Stimulated activated naive CD8-positive, alpha-beta T cell treated with anti-CD3 and anti-CD28 coated beads, Interleukin-15, Interleukin-2, amounts not matched to agents 100 ng/mL and 50 ng/mL, for 24 hours (primary cell): ENCODE results near the gene DCD.
"Not testable (repeated sequence)": the region's sequence is repeated elsewhere in the genome, so short reads cannot be mapped to it uniquely, and the experiment has no call there.

Source experiments
- H3K27ac Mint-ChIP-seq: one replicate; pipeline ENCODE4 v1.8.0; 2021; ENCODE audit warnings: mild to moderate bottlenecking, mixed read lengths
- H3K27me3 Mint-ChIP-seq: one replicate; pipeline ENCODE4 v1.8.0; 2021; ENCODE audit warnings: mixed read lengths
- H3K36me3 Mint-ChIP-seq: one replicate; pipeline ENCODE4 v1.8.0; 2021; ENCODE audit warnings: low read depth, mixed read lengths
- H3K4me1 Mint-ChIP-seq: one replicate; pipeline ENCODE4 v1.8.0; 2021; ENCODE audit warnings: low read depth, mixed read lengths
- H3K4me3 Mint-ChIP-seq: one replicate; pipeline ENCODE4 v1.8.0; 2021; ENCODE audit warnings: mild to moderate bottlenecking, mixed read lengths
- H3K9me3 Mint-ChIP-seq: one replicate; pipeline ENCODE4 v1.8.0; 2021; ENCODE audit warnings: mixed read lengths

Gene DCD

DNA sequence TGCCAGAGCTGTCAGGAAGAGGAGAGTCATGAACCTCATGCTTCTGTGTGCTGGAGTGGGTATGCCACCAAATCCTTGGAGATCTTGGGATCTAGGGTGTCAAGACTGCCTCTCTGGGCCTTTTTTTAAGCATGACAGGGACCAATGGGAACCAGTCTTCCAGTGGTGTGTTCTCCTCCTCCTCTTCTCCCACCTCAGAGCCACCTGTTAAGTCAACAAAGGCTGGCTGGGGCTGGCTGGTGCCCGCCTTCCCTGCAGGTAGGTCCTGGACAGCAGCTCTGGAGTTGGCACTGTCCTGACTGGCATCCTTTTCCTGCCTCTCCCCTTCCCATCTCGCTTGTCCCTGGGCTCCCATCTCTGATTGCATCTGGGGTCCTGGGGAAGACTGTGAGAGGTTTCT lies at the start of gene DCD:
Gene DCD (minus strand): TSS at position 101 of the 400 bp plus-strand sequence. CDS start 62 bp downstream, at position 39.
- H3K36me3 Mint-ChIP-seq, result no peaks in the 10 kb centered on the region
- no peak within 1 kb of the TSS for H3K27ac Mint-ChIP-seq
- peaks cover 23% of the 10 kb centered on the region for H3K27me3 Mint-ChIP-seq
- peaks cover 5% of the 10 kb centered on the region for H3K4me1 Mint-ChIP-seq
- H3K9me3 Mint-ChIP-seq, result no peaks in the 10 kb centered on the region
- H3K4me3 Mint-ChIP-seq, result no peak within 1 kb of the TSS

GRCh38 chr12:54697851-54698250 lies 49.7 kb upstream of the DCD start:
- peaks cover 23% of the 10 kb centered on the region for H3K27me3 Mint-ChIP-seq
- no peaks in the 10 kb centered on the region for H3K4me1 Mint-ChIP-seq
- H3K36me3 Mint-ChIP-seq, result no peaks in the 10 kb centered on the region
- H3K4me3 Mint-ChIP-seq, result no peak overlapping the region
- no peaks in the 10 kb centered on the region for H3K9me3 Mint-ChIP-seq
- no peak overlapping the region for H3K27ac Mint-ChIP-seq

- Mint-ChIP-seq H3K27me3 (peaks cover 45% of the 10 kb centered on the region), H3K4me3 (no peak overlapping the region), H3K36me3 (no peaks in the 10 kb centered on the region)
Observed at GRCh38 chr12:54692353-54692752, 44.2 kb upstream of the DCD start.

GRCh38 chr12:54689984-54690383 lies 41.8 kb upstream of the DCD start:
- Mint-ChIP-seq H3K9me3 (no peaks in the 10 kb centered on the region), H3K4me1 (no peaks in the 10 kb centered on the region), H3K27me3 (peaks cover 50% of the 10 kb centered on the region), H3K36me3 (no peaks in the 10 kb centered on the region), H3K4me3 (no peak overlapping the region), H3K27ac (no peak overlapping the region)

More at GRCh38 chr12:54692353-54692752, 44.2 kb upstream of the DCD start:
- H3K4me1 Mint-ChIP-seq, result no peaks in the 10 kb centered on the region
- no peak overlapping the region for H3K27ac Mint-ChIP-seq
- no peaks in the 10 kb centered on the region for H3K9me3 Mint-ChIP-seq

DNA sequence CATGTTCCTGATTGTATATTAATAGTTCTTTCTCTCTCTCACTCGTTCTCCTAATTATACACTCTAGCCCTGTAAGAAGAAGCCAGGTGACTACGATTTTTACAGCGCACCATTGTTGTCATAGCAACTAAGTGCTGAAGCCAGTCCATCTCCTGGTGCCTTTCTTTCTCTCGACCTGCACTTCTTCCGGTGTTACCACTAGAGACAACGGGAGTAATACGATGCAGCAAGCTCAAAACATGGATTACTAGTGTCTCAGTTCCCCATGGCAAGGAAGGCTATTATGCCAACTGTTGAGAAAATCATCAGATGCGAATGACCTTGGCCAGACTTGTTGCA lies 40.8 kb upstream of the DCD start:
- H3K27me3 Mint-ChIP-seq, result peaks cover 57% of the 10 kb centered on the region
- no peaks in the 10 kb centered on the region for H3K36me3 Mint-ChIP-seq
- no peaks in the 10 kb centered on the region for H3K9me3 Mint-ChIP-seq
- H3K4me1 Mint-ChIP-seq, result no peaks in the 10 kb centered on the region
- H3K4me3 Mint-ChIP-seq, result no peak overlapping the region
- no peak overlapping the region for H3K27ac Mint-ChIP-seq

GRCh38 chr12:54688309-54689033 lies 40.3 kb upstream of the DCD start:
- Mint-ChIP-seq H3K27me3 (peaks cover 57% of the 10 kb centered on the region), H3K36me3 (no peaks in the 10 kb centered on the region), H3K27ac (no peak overlapping the region), H3K4me3 (no peak overlapping the region), H3K9me3 (no peaks in the 10 kb centered on the region), H3K4me1 (no peaks in the 10 kb centered on the region)

DNA sequence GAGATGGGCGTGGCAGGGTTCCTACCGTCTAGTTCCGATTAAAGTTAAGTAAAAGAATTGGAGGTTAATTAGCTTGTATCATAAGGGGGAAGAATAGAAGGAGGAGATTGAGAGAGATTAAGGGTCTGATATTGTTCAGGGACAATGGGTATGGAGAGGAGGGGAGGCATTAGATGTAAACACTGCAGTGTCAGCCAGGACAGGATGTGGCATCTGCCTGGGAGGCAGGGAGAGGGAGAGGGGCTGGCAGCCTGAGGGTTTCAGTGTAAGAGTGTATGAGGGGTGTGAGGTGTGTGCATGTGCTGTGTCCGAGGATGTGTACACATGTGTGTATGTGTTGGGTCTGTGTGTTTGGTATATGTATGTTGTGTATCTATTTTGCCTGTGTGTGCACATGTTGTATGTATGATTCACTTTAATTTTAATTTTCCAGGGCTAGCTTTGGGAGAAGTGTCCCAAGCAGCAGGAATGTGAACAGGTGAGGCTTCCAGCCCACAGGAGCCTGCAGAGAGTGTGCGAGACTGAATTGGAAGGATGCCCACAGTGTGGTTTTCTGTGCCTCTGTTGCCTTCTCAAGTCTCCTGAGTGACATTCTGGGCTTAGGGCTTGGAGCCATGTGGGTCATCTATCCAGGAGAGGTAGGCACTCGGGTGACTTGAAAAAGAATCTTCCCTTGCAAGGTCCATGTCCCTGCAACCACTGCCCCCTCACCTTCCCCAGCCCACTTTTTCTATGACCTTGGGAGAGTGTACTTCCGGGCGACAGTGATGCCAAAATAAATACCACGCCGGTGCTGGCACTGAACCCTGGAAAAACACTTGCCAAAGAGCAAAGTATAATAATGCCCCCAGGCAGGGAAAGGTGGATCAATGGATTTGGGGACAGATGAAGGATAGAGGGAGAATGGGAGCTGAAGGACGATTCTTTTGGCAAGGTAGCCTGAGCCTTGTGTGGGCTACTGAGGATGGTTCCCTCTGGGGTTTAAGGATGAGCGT lies 36.8 kb upstream of the DCD start:
- no peaks in the 10 kb centered on the region for H3K9me3 Mint-ChIP-seq
- no peak overlapping the region for H3K4me3 Mint-ChIP-seq
- peaks cover 65% of the 10 kb centered on the region for H3K27me3 Mint-ChIP-seq
- no peaks in the 10 kb centered on the region for H3K4me1 Mint-ChIP-seq
- H3K36me3 Mint-ChIP-seq, result no peaks in the 10 kb centered on the region
- no peak overlapping the region for H3K27ac Mint-ChIP-seq

GRCh38 chr12:54683398-54683797 lies 35.2 kb upstream of the DCD start:
- Mint-ChIP-seq H3K4me1 (no peaks in the 10 kb centered on the region), H3K27me3 (peaks cover 69% of the 10 kb centered on the region), H3K4me3 (no peak overlapping the region), H3K9me3 (no peaks in the 10 kb centered on the region), H3K27ac (no peak overlapping the region), H3K36me3 (no peaks in the 10 kb centered on the region)

DNA sequence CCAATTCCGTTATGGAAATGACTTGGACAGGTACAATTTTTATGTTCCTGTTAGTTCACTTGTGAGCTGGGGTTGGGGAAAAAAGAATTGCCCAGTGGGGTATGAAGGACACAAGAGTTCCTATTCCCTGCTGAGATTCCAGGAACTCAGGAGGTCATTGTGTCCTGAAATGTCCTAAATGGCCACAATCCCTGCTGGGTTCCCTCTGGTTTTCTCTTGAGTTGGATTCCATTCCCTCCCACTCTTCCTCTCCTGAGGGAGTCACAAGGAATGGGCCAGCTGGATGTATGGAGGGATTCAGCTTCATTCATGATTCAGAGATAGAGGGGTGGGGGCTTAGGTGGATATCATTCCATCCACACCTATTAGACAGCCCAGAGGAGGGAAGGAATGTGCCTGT lies 34.5 kb upstream of the DCD start:
- H3K27ac Mint-ChIP-seq, result no peak overlapping the region
- H3K27me3 Mint-ChIP-seq, result peaks cover 69% of the 10 kb centered on the region
- H3K4me3 Mint-ChIP-seq, result no peak overlapping the region
- no peaks in the 10 kb centered on the region for H3K9me3 Mint-ChIP-seq
- H3K4me1 Mint-ChIP-seq, result no peaks in the 10 kb centered on the region
- no peaks in the 10 kb centered on the region for H3K36me3 Mint-ChIP-seq

- Mint-ChIP-seq H3K27ac (no peak overlapping the region), H3K9me3 (no peaks in the 10 kb centered on the region), H3K4me3 (no peak overlapping the region), H3K4me1 (no peaks in the 10 kb centered on the region), H3K36me3 (no peaks in the 10 kb centered on the region), H3K27me3 (peaks cover 68% of the 10 kb centered on the region)
Observed at GRCh38 chr12:54680374-54680773, 32.2 kb upstream of the DCD start.

DNA sequence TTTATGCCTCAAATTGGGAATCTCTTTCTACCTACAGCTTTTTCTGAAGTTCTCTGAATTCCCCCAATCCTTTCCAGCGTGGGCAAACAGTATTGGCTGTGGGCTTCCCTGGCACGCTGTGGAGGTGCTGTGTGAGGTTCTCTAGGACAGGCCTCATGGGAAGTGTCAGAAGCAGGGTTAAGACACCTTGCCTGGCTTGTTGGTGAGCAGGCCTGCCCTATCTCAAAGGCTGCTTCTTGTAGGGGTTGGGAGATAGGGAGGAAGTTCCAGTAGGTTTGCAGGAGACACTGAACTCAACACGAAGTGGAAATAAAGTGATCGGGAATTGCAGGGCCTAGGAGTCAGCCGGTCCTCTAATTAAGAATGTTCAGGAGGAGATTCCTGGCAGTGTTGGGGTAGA lies 30.0 kb upstream of the DCD start:
- Mint-ChIP-seq H3K4me3 (no peak overlapping the region), H3K9me3 (no peaks in the 10 kb centered on the region), H3K27ac (no peak overlapping the region), H3K36me3 (no peaks in the 10 kb centered on the region), H3K4me1 (no peaks in the 10 kb centered on the region), H3K27me3 (peaks cover 46% of the 10 kb centered on the region)

DNA sequence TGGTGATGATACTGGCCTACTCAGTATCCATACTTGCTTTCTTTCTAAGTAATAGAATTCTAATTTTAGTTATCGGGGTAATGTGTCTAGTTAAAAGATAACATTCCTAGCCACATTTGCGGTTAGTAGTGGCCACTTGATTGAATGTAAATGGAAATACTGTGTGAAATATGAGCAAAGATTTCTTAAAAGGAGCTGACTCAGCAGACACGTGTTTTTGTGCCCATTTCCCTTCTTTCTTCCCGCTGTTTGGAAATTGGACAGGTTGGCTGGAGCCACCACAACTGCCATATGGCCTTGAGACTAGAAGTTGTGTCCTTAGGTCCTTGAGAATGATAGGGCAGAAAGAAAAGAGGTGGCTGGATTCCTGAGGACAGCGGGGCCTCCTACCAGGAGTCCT lies 19.8 kb upstream of the DCD start:
- no peak overlapping the region for H3K4me3 Mint-ChIP-seq
- H3K4me1 Mint-ChIP-seq, result no peaks in the 10 kb centered on the region
- no peaks in the 10 kb centered on the region for H3K36me3 Mint-ChIP-seq
- no peak overlapping the region for H3K27ac Mint-ChIP-seq
- H3K9me3 Mint-ChIP-seq, result no peaks in the 10 kb centered on the region
- peaks cover 32% of the 10 kb centered on the region for H3K27me3 Mint-ChIP-seq

- H3K27me3 Mint-ChIP-seq, result peaks cover 22% of the 10 kb centered on the region
- H3K9me3 Mint-ChIP-seq, result no peaks in the 10 kb centered on the region
- no peak overlapping the region for H3K4me3 Mint-ChIP-seq
- H3K4me1 Mint-ChIP-seq, result no peaks in the 10 kb centered on the region
- H3K27ac Mint-ChIP-seq, result no peak overlapping the region
- H3K36me3 Mint-ChIP-seq, result no peaks in the 10 kb centered on the region
Observed at GRCh38 chr12:54666008-54666407, 17.8 kb upstream of the DCD start.

GRCh38 chr12:54665022-54665635 lies 17.0 kb upstream of the DCD start:
- not testable (repeated sequence) for H3K27ac Mint-ChIP-seq, H3K4me1 Mint-ChIP-seq, H3K36me3 Mint-ChIP-seq, H3K4me3 Mint-ChIP-seq, H3K9me3 Mint-ChIP-seq
- H3K27me3 Mint-ChIP-seq, result peaks cover 13% of the 10 kb centered on the region

- no peaks in the 10 kb centered on the region for H3K9me3 Mint-ChIP-seq
- no peaks in the 10 kb centered on the region for H3K4me1 Mint-ChIP-seq
- H3K4me3 Mint-ChIP-seq, result no peak overlapping the region
- H3K27ac Mint-ChIP-seq, result no peak overlapping the region
- H3K27me3 Mint-ChIP-seq, result peaks cover 6% of the 10 kb centered on the region
- H3K36me3 Mint-ChIP-seq, result no peaks in the 10 kb centered on the region
Observed at GRCh38 chr12:54663603-54664002, 15.4 kb upstream of the DCD start.
